Activated CD4-positive, CD25-positive, alpha-beta regulatory T cell treated with anti-CD3 and anti-CD28 coated beads, Interleukin-2, amount 50 U/mL, for 72 hours (primary cell): ENCODE data around the gene TRMT2A.

Experiments used
- DNase-seq: peaks from one replicate; pipeline ENCODE4 v3.0.0; 2021

Gene TRMT2A

GRCh38 chr22:20149257-20150250 is 32.5 kb upstream of the TRMT2A start:
- DNase-seq = no peak

DNA sequence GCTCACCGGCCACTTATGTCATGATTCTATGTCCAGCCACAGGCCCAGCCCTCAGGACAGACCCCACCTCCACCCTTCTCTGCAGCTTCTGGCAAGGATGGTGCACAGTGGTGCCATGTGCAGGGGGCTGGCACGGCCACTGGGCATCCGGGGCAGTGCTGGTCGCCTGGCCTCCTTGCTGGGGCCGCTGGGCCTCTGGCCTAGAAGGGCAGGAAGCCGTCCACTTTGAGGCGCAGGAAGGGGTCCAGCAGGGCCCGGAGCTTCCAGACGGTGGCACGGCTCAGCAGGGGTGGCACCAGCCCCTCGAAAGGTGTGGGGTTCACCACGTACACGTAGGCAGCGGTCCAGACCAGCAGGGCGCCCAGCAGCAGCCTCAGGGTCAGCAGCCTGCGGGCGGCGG is 31.4 kb upstream of the TRMT2A start:
- DNase-seq = no peak

DNA sequence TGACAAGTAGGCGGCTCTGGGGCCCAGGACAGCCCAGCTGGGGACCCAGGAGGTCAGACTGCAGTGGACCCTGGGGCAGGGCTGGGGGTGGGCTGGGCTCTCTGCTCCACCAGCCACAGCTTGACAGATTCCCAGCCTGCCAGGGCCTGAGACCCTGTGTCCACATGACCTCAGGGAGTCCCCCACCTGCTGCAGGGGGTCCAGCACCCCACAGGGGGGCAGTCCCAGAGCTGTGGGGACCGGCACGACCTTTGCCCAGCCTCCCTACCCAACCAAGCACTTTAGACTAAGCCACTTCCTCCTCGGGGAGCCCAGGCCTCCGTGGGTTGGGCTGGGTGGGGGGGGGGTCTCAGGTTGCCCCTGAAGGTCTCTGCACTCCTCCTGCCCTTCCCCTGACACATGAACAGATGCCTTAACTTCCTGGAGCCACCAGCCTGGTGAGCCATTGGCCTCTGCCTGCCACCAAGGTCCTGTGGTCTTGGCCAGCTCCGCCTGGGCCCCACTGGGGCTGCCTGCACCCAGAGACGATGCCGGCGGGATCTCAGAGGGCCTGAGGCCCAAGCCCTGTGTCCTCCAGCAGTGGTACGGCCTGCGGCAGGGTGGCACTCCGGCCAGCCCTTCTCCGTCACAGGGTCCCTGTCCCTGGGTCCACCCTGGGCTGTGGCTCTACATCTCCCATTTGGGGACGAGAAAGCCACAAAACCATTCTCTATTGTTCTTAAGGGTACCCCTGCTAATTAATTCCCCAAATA is 30.4 kb upstream of the TRMT2A start:
- DNase-seq = no peak

GRCh38 chr22:20146777-20147176 is 29.8 kb upstream of the TRMT2A start:
- no peak for DNase-seq

DNA sequence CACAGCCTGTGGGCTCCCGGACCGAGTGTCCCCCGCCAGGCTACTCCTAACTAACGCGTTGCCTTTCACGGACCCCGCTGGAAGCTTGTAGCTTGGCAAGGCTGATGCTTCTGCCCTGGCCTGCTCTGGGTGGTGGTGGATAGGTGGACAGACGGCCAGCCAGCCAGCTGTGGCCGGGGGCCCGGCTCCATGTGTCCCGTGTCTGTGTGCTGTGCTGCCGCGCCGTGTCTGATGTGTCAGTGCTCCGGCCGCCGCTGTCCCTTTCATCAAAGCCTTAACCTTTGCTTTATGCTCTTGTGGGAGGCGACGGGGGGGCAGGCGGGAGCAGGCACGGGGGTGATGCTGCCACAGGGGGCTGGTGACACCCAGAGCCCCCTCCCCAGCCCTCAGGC is 28.8 kb upstream of the TRMT2A start:
- no peak for DNase-seq

DNA sequence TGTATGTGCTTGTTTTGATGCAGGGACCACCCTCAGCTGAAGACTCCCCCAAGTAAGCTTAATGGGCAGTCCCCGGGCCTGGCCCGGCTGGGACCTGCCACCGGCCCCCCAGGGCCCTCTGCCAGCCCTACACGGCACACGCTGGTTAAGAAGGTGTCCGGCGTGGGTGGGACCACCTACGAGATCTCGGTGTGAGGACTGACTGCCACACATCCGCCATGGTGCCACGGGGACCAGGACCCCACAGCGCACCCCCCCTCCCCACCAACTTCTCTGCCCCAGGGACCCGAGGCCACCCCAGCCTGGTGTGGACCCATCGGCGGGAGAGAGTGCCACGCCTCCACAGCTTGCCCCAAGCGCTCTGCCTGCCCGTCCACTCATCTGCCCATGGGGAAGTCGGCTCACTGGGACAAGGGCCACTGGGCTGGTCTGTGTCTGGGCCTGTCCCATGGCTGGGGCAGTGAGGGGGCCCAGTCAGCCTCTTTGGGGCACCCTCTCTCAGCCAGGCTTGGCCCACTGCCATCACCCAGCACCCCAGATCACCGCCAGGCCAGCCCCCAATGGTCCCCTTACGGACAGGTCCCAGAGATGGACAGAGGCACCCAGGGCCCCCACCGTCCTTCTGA is 28.3 kb upstream of the TRMT2A start:
- no peak for DNase-seq

DNA sequence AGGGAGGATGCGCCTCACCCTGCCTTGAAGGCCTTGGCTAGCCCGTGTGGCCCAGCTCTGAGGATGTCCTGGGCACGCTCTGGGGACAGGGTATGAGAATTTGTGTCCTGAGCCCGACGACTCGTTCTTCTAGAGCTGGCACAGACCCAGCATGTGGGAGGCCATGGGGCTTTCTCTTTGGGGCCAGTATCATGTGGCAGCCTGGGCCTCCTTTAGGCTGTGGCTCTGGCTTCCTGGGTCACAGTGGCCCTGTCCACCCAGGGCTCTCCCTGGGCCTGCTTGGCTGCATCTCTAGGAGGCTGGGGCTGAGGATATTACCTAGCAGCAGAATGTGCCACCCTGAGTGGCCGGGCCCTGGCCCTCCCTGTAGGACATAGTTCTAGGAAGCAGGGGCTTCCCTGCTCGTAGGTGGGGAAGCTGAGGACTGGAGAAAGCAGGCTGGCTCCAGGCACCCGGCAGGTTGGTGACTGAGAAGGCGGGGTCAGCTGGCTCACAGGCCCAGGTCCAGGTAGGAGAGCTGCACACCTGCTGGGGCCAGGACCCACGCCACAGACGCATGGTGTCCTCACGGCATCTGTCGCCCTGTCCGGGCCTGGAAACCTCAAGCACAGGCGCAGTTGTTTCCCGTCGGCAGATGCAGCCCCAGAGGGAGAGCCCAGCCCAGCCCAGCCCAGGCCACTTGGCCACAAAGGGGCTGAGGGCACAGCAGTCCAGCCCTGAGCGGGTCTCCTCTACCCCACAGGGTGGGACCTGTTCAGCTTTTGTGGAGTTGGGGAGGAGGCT is 27.0 kb upstream of the TRMT2A start:
- no peak for DNase-seq

DNA sequence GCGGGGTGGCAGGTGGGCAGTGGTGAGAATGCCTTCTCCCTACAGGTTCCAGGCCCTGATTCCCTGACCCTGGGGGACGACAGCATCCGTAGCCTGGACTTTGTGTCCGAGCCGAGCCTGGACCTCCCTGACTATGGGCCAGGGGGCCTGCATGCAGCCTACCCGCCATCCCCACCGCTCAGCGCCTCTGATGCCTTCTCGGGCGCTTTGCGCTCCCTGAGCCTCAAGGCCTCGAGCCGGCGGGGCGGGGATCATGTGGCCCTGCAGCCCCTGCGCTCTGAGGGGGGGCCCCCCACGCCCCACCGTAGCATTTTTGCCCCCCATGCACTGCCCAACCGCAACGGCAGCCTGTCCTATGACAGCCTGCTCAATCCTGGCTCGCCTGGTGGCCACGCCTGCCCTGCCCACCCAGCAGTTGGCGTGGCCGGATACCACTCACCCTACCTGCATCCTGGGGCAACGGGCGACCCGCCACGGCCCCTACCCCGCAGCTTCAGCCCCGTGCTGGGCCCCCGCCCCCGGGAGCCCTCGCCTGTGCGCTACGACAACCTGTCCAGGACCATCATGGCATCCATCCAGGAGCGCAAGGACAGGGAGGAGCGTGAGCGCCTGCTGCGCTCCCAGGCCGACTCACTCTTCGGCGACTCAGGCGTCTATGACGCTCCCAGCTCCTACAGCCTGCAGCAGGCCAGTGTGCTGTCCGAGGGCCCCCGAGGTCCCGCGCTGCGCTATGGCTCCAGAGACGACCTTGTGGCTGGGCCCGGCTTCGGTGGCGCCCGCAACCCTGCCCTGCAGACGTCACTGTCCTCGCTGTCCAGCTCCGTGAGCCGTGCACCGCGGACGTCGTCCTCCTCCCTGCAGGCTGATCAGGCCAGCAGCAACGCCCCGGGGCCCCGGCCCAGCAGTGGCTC is 25.9 kb upstream of the TRMT2A start:
- no peak for DNase-seq

DNA sequence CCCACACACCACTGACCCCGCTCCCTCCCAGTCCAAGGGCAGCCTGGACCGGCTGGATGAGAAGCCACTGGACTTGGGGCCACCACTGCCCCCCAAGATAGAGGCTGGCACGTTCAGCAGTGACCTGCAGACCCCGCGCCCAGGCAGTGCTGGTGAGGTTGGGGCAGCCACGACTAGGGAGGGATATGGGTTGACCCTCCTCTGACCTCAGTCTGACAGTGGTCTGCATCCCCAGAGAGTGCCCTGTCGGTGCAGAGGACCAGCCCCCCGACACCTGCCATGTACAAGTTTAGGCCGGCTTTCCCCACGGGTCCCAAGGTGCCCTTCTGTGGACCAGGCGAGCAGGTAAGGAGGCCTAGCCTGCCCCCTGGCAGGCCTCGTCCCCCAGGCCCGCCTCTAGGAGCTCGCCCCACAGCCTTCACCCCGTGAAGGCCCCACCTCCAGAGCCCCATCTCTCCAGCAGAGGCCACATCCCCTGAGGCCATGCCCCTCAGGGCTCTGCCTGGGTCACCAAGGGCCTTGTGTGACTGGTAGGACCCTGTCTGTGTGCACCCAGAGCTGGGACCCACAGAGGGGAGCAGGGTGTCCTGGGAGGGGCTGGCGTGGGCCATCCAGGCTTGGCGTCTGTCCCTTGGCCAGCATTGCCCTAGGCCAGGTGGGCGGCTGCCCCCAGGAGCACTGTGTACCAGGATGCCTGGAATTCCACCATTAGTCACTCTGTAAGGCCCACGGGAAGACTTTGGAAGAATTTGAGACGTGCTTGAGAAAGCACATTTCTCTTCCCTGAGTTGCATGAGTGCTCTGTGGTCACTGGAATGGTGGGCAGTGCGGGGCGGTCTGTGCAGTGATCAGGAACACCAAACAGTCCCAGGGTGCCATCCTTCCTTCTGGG is 24.4 kb upstream of the TRMT2A start:
- DNase-seq = no peak

DNA sequence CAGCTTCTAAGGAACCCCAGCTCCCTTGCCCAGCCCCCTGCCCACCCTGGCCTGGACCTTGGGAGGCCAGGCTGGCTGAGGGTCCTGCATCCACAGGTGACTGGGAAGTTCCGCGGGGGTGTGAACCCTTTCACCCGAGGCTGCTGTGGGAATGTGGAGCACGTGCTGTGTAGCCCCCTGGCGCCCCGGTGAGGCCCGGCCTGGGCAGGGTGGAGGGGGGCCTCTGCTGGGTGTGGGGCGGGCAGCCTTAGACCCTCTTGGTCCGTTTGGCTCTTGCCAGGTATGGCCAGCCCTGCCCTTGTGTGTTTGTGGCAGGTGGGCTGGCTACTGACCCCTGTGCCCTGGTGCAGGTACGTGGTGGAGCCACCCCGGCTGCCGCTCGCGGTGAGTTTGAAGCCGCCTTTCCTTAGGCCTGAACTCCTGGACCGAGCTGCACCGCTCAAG is 23.5 kb upstream of the TRMT2A start:
- DNase-seq = no peak

DNA sequence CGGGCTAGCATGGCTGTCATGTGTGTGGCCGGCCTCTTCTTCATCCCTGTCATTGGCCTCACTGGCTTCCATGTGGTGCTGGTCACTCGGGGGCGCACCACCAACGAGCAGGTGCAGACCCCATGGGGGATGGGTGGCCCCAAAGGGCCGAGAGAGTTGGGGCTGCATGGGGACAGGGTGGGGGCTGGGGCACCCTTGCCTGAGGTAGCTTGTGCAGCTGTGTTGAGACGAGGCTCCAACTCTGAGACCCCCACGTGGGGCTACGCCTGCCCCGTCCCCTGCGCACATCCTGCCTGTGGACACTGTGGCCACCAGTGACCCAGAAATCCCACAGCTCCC is 23.1 kb upstream of the TRMT2A start:
- DNase-seq = no peak

GRCh38 chr22:20139391-20140106 is 22.5 kb upstream of the TRMT2A start:
- no peak for DNase-seq

DNA sequence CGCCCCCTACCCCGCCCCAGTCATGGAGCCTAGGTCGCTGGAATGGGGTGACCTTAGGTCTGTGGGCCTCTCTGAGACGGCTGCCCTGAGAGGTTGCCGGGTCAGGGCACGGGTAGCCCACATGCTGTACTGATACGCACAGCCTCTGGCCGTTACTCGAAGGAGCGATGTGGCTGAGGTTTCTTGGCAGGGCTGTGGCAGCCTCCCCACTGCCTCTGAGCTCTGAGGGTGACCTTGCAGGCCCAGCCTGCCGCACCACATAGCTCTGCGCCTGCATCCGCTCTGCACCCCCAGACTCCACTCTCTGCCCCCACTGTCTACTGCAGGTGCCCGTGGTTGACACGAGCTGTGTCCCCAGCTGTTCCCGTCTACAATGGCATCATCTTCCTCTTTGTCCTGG is 21.8 kb upstream of the TRMT2A start:
- DNase-seq = no peak

DNA sequence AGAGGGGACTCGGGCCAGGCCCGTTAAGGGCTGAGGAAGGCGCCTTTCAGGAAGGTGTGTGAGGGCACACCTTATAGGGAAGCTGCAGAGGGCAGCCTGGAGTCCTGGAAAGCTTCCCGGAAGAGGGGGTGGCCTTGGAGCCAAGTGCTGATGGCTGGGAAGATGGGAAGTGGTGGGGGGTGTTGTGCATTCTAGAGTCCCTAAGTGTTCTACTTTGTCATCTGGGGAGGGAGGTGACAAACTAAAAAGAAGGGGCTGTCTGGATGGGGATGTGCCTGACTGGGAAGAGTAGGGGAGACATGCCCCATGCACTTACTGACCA is 21.4 kb upstream of the TRMT2A start:
- DNase-seq = no peak

- no peak for DNase-seq
Observed at GRCh38 chr22:20137671-20138416, 20.8 kb upstream of the TRMT2A start.

- no peak for DNase-seq
Observed at GRCh38 chr22:20137113-20137512, 20.1 kb upstream of the TRMT2A start.

- DNase-seq = no peak
Observed at GRCh38 chr22:20136603-20136873, 19.5 kb upstream of the TRMT2A start.

DNA sequence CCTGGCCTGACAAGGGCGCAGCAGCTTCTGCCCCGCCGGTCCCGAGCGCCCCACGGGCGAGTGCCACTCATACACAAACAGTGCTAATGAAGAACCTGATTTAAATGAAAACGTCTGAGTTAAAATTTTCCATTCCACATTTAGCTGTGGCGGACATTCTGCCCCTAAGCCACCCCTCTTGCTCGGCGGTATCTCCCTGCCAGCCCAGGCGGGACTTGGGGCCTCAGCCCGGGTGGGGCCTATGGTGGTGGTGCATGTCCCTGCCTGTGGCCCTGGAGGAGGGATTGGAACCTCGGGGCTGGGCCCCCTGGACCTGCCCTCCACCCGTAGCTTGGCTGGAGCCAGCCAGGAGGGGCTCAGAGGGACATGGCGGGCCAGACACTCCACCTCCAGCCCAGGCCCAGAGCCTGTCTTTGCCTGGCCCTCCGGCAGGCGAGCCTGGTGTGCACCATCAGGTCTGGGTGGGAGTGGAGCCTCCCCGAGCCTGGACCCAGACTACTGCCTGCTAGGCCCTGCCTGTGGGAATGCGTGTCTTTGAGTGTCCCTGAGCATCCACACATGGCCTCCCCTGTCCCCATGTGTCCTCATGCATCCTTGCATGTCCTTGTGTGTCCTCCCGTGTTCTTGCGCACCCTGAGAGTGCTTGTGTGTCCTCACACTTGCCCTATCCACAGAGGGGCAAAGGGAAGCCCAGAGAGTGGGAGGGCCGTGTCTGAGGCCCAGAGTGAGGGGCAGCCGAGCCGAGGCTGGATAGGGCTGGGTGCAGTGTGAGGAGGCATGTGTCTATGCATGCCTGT is 19.0 kb upstream of the TRMT2A start:
- no peak for DNase-seq

- DNase-seq = no peak
Observed at GRCh38 chr22:20135265-20135664, 18.2 kb upstream of the TRMT2A start.
